Activated naive CD8-positive, alpha-beta T cell treated with anti-CD3 and anti-CD28 coated beads, Interleukin-2, amount 50 U/mL, for 16 hours (primary cell): ENCODE results near the gene DNAAF5.
A peak's percentile ranks its signal among the peaks of the same experiment; 100 is the strongest.

Source experiments
- DNase-seq: peaks from one replicate; pipeline ENCODE4 v3.0.0-alpha.2; 2020; ENCODE audit warnings: low read depth, low spot score

DNAAF5 gene

DNA sequence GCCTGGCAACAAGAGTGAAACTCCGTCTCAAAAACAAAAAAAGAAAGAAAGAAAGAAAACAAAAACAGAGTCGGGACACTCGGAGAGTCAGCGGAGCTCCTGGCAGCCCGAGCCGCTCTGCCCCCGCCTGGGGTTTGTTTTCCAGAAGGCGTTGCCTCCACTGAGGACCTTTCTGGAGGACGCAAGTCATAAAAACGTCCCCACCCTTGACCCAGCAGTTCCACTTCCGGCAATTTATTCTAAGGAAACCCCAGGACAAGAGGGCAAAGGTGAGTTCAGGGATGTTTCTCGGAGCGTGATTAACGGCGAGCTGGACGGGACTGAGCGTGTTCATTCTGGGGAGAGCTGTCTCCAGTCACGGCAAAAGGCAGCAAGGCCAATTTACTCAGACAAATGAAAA is 78.8 kb downstream of the DNAAF5 start:
- no peak for DNase-seq

DNA sequence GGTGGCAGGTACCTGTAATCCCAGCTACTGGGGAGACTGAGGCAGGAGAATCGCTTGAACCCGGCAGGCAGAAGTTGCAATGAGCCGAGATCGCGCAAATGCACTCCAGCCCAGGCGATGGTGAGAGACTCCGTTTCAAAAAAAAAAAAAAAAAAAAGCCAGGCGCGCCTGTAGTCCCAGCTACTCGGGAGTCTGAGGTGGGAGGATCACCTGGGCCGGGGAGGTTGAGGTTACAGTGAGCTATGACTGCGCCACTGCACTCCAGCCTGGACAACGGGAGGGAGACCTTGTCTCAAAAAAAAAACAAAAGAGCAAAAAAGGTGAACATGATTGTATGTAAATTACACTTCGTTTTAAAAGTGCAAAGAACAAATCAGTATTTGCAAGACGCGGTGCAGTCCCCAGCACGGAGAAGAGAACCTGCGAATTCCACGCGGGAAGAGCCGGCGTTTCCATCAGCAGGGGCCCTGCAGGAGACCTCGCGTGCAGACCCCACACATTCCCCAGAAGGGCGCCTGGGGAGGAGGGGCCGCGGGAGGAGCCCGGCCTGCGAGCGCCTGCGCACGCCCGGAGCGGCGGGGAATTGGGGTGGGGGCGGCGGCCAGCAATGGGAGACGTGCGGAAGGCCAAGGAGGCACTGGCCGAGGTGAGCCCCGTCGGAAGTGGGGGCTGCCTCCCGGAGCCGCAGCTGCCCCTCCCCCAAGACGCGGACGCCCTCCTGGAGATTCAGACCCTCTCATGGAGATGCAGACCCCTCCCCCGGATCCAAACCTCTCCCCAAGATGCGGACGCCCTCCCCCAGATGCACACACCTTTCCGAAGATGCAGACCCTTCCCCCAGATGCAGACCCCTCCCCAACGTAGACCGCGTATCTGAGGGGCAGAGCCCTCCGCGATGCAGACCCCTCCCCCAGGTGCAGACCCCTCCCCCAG is 89.1 kb downstream of the DNAAF5 start:
- no peak for DNase-seq

DNA sequence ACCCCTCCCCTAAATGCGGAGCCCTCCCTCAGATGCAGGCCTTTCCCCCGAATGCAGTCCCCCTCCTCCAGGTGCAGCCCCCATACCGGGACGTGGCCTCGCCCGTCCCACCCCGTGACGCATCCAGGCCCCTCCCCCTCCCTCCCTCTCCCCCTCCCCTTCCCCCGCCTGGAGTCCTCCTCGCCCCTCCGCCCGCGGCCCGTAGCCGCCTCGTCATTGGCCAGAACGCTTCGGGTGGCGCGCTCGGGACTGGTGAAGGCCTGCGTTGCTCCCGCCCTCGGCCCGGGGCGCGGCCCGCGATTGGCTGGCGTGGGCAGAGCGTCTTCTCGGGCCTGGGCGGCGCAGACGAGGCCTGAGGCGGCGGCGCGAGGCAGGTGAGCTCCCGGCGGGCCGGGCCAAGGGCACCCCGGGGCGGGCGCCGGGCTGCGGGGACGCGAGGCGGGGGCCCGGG is 89.8 kb downstream of the DNAAF5 start:
- peak; percentile 93 for DNase-seq

DNA sequence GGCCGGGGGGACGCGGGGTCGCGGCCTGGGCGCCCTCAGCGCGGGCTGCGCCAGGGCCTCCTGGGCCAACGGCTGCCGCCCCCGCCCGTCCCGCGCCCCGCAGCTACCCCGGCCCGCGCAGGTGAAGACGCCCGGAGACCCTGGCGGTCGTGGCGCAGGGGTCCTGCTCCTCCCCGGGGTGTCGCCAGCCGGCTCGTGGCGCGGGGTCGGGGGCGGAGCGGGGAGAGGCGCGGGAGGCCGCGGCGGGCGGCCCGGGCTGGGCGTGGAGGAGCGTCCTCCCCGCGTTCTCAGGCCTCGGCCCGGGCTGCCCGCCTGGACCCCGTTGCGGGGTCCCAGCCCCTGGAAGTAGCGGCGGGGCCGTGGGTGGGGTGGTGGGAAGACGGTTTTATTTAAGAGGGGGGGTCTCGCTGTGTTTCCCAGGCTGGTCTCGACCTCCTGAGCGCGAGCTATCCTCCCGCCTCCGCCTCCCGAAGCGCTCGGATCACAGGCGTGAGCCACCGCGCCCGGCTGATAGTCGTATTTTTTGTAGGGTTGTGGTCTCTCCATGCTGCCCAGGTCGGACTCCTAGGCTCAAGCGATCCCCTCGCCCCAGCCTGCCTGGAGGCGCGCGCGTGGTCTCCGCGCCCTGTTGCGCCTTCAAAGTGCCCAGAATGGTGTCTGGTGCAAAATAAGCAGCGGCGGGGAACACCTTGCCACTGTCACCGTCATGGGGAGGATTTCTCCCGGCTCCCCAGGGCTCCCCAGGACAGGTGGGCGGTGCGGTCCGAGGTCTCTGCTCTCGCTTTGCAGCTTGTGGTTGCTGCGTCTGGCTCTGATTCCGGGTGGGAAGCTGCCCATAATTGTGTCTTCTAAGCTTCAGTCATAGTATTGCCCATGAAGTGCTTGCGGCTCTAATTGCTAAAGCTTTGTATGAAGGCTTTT is 90.5 kb downstream of the DNAAF5 start:
- no peak for DNase-seq

DNA sequence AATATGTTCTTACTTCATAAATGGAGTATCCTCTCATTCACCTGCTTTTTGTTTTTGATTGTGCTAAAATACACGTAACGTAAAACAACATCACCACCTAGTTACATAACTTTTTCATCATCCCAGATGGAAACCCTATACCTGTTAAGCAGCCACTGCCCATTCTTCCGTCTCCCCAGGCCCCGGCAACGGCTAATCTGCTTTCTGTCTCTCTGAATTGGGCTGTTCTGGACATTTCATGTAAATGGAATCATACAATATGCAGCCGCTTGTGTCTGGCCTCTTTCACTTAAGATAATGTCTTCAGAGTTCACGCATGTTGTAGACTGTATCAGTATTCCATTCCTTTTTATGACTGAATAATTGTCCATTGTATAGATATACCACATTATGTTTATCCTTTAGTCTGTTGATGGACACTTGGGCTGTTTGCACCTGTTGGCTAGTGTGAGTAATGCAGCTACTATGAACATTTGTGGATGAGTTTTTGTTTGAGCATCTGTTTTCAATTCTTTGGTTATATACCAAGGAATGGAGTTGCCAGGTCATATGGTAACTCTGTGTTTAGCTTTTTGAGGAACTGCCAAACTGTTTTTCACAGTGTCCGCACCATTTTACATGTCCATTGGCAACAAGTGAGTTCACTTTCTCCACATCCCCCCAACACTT is 91.7 kb downstream of the DNAAF5 start:
- no peak for DNase-seq

DNA sequence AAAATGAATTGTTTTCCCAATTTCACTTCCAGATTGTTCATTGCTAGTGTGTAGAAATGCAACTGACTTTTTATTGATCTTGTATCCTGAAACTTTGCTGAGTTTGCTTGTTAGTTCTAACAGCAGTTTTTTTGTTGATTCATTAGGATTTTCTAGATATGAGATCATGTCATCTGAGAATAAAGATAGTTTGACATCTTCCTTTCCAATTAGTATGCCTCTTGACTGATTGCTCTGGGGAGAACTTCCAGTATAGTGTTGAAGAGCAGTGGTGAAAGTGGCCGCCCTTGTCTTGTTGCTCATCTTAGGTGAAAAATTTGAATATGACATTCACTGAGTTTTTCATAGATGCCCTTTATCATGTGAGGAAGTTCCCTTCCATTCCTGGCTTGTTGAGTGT is 93.8 kb downstream of the DNAAF5 start:
- DNase-seq = no peak

DNA sequence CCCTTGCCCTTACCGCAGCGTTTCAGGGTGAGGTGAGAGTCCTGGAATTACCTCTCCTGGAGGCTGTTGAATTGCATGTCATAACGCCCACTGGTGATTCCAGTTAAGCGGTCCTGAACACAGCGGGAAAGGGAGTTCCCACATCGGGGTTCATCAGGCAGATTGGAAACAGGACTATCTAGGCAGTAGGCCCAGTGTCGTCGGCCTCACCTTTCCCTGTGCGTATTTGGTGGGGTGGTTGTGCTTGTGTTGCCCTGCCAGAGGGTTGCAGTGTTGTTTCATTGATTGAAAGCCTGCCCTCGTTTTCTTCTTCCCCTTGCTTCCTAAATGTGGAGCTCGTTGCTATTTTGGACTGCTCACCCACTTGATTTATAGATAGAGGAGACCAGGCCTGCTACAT is 95.2 kb downstream of the DNAAF5 start:
- DNase-seq = no peak

DNA sequence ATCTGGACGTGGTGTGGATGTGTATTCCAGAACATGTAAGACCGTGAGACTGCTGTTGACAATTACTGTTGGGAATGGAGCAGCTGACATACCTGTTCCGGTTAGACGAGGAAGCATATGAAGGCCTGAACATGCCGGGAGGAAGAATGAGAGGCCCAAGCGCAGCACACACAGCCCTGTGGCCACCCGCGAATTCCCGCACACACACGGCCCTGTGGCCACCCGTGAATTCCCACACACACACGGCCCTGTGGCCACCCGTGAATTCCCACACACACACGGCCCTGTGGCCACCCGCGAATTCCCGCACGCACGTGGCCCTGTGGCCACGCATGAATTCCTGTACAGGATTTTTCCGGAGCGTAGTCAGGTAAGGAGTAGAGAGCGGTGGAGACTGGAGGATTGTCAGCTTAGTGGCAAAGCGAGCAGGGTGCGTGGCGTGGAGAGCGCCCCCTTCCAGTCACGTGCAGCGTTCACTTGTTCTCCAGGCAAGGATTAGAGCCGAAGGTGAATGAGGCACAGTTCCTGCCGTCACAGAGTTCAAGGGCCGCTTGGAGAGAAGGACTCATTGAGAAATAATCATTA is 96.3 kb downstream of the DNAAF5 start:
- DNase-seq = no peak

DNA sequence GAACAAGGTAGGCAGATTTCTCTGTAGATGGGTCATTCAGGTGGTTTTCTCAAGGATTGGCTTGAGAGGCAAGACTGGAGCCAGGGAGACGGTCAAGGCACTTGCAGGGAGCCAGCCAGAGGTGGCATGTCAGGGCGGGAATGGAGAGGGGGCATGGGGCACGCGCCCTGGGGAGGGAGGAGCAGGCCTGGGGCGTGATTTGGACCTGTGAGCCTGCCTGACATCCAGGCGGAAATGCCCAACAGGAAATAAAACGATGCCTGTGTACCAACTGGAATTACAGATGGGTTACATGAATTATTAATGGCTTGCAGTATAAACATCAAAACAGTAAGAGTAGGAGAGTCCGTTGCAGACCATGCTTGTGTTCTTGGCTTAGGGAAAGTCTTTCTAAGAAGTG is 97.2 kb downstream of the DNAAF5 start:
- DNase-seq = no peak

DNA sequence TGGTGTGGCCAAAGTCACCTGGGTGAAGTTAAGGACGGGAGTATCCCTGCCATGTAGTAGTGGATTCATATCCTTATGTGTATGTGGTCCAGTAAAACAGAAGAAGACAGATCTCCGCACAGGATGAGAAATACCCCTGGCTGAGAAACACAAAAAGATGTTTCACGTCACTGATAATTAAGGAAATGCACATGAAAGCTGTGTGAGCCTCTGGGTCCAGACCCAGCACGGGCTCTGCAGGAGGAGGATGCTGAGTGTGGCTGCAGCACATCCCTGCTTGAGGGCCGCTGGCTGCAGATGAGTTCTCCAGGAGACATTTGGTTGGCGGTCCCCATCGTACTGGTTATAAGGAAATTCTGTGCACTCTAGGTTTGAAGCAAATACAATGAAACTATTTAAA is 97.6 kb downstream of the DNAAF5 start:
- DNase-seq = no peak

DNA sequence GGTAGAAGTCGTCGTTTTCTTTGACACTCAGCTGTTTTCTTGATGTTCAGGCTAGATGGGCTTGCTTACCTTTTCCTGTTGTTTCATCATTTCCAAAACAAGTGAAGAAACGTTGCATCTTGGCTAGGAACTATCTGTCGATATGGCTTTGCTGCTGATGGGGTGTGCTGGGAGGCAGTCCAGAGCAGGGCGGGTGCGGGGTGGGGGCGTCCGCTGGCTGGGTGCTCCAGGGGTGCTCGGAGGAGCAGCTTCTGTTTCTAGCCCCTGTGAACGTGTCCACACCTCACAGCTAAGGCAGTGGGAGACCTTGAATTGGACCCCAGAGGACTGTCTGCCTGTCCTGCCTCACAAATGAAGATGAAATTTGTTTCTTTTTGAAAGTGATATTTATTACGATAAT is 98.2 kb downstream of the DNAAF5 start:
- no peak for DNase-seq

DNA sequence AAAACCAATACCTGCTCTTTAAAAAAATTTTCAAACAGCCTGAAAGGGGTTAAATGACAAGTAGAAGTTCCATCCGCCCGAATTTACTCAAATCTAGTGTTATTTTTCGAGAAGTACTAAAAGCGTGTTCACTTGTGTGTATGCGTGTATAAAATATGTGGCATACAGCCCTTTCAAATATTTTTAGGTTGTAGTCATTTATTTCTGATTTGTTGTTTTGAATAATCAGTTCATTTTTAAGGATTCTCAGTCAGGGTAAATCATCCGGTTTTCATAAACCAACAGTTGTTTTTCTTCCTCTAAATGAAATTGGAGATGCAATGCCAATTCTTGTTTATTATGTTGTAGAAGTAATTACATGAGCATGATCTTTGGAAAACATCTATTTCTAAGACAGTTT is 98.9 kb downstream of the DNAAF5 start:
- DNase-seq = no peak

DNA sequence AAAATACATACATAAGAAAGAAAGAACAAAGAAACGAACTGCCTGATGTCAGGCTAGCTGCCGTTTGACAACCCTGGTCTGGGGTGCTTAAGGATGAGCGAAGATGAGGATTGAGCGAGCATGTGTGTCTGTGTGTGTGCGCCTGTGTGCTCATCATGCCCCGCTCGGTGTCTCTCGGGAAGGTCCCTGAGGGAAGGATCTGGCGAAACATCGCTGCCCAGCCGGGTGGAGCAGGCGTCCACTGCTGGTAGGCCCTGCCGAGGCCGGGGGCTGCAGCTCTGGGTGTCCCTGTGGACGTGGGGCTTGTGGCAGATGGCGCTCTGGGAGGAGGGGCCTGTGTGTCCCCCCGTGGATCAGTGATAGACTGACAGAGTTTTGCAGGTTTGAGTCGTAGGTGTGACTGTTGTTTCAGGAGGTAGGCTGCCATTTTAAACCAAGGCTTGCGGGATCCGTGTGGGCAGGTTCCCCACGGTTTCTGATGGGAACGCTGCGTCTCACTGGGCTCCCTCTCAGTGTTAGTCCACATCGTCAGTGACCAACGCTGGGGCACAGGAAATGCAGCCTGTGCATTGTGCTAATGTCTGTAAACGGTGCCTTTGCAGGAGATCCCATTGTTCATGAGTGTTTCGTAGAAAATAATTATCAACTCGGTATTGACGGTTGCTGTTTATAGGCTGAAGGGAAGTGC is 99.9 kb downstream of the DNAAF5 start:
- DNase-seq = no peak

DNA sequence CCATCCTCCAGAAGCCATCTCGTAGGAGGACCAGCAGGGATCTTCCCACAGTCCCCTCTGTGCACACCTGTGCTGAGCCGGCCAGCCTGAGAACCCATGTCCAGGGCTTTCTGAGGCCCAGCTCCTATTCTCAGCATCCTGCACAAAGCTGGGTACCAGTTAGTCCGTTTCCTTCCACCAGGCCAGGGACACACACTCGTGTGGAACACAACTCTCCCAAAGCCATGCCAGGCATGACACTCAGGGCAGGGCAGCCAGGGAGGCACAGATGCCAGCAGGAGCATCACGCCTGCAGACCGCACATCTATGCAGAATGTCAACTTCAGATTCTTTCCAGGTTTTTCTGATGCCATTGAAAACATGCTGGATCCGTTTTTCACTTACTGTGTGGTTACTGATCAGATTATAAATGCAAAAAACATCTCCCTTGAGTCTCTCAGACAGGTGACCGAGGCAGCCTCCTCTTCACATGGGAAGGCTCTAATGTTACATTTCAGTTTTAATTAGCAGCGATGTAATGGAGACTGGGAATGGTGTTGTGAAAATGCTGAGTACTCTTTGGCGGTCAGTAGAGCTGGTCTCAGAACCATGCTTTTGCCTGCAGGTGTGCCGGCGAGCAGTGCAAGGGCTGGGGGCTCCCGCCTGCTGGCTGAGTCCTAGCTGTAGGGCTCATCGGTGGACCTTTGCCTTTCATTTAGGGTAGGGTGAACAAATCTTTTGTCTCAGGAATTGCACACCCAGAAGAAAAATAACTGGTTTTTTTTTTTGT is 102.5 kb downstream of the DNAAF5 start:
- no peak for DNase-seq

DNA sequence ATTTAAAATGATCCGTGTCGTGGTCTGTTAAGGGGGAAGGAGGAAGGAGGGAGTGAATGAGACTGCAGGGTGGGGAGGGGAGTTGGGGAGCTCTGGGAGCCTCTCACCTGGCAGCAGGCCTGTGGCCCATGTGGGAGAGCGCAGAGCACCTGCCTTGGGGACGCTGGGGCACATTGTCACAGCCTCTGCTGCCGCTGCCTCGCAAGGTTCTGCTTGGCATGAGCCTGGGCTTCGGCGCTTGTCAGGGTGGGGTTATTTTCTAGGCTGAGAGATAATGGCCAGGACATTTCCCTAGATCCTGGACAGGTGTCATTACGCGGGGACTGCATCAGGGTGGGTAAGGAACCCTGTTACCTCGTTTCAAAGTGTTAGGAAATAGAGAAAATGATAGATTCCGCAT is 103.6 kb downstream of the DNAAF5 start:
- DNase-seq = no peak

DNA sequence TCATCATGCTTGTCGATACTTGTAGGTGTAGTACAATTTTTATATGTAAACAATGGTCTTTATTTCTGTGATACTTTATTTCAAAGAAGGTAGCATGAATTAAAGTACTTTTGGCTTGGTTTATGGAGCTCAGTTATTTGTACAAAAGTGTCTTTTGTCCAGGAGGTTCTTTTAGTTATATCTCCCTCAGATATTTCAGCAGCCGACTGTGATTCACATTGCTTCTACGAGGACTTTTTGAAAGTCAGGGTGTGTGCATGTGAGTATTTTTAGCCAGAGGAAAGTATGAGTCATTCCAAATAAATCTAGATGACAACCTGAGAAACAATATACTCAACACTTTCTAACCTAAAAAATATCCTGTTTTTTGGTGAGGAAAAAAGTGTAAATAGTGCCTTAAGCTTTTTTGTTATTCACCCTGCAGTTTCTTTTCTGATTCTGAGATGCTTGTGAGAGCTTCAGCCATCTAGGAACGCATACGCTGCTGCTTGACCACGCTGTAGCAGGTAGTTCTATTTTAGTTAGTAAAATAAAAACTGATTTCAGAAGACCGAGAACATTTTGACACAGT is 105.2 kb downstream of the DNAAF5 start:
- DNase-seq = no peak

DNA sequence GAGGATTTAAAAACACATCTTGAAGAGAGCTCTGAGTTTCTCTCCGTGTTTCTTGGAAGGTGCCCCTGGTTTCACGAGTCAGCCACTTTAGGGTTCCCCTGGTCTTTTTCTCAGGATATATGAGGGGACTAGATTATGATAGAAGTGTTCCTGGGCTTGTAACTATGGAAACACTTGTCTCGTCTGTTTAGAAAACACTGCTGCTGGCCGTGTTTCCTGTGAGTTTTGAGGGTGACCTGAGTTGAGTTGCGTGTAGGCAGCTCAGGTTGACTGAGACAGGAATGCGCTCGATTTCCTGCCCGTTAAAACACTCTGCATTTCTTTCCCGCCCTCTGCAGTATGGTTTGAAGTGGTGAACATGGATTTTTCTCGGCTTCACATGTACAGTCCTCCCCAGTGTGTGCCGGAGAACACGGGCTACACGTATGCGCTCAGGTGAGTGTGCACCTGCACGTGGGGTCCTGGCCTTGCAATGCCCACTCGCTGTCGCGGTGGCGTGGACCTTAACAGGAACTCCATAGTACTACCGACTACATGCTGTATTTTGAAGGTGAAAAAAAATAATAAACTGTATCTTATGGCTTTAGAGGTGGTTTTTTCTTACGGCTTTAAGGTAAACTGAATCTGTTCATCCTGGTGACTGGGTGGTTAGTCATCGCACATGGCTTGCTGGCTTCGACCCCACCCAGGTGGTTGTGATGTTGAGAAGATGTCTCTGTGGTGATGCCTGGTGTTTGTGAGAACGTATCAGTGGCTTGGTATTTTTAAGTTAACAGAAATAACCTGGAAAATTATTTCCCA is 105.9 kb downstream of the DNAAF5 start, which contains the start of gene SUN1:
Gene SUN1 (plus strand): TSS at position 310 of the 801 bp plus-strand sequence. CDS start 49 bp downstream, at position 359.
- DNase-seq = peak; percentile 47

DNA sequence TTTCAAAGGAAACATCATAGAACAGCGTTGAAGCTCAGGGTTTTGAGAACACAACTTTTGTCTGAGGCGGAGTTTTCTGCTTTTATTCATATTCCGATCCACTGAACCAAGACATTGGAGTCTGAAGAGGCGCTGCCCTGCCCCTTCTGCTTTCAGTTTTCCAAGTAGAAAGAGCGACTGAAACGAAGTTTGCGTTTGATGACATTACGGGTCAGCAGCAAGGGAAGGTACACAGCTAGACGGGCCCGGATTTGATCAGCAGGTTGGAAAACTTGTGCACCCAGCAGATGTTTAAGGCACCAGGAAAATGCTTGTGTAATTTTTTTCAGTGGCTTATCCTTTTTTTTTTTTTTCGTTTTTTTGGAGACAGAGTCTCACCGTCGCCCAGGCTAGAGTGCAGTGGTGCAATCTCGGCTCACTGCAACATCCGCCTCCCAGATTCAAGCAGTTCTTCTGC is 106.5 kb downstream of the DNAAF5 start:
- DNase-seq = no peak
